ENCODE measurements around the gene LHFPL6.

The LHFPL6 gene

DNA sequence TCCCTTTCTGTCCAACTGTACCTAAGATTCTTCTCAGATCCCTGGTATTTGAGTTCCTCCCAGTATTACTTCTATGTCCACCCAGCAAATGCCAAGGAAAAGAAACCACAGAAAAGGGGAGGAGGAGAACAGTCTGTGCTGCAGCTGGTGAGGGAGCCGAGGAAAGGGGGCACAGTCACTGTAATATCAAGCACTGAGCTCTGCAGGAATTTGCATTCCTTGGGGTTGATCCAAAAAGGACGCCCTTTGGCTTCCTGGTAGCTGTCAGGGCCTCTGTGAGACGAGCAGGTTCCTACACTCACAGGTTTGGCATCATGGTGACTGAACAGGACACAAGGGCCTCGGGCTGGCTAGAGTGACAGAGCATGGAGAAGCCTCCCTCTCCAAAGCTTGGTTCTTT lies 291.4 kb downstream of the LHFPL6 start:
- H3K9me2 ChIP-seq (replicated peaks; ENCODE audit: insufficient read depth, low read length), result no peaks in the 10 kb centered on the region
- H3K4me1 ChIP-seq (ENCODE audit: low read length), result no peaks in the 10 kb centered on the region
- TF ChIP-seq, protein P1, sequence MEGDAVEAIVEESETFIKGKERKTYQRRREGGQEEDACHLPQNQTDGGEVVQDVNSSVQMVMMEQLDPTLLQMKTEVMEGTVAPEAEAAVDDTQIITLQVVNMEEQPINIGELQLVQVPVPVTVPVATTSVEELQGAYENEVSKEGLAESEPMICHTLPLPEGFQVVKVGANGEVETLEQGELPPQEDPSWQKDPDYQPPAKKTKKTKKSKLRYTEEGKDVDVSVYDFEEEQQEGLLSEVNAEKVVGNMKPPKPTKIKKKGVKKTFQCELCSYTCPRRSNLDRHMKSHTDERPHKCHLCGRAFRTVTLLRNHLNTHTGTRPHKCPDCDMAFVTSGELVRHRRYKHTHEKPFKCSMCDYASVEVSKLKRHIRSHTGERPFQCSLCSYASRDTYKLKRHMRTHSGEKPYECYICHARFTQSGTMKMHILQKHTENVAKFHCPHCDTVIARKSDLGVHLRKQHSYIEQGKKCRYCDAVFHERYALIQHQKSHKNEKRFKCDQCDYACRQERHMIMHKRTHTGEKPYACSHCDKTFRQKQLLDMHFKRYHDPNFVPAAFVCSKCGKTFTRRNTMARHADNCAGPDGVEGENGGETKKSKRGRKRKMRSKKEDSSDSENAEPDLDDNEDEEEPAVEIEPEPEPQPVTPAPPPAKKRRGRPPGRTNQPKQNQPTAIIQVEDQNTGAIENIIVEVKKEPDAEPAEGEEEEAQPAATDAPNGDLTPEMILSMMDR (IDR thresholded peaks at IDR 0.05; ENCODE audit: low read length), result no peak
- TF ChIP-seq EZH2phosphoT487 (IDR thresholded peaks at IDR 0.05; ENCODE audit: low read length) (no peak), EZH2 (optimal IDR thresholded peaks at IDR 0.05; ENCODE audit: low read depth, low read length) (no peak)
- no peaks in the 10 kb centered on the region for H3K79me2 ChIP-seq (ENCODE audit: low read length)
- H2AFZ ChIP-seq (ENCODE audit: low read length), result no peak overlapping the region
- no peaks in the 10 kb centered on the region for H3F3A ChIP-seq (ENCODE audit: insufficient read depth, low read length)
- H3K9ac ChIP-seq (ENCODE audit: low read length), result no peak overlapping the region
- no peak overlapping the region for H3K27ac ChIP-seq (ENCODE audit: low read length)
- no peak overlapping the region for H3K4me2 ChIP-seq (ENCODE audit: low read depth, low read length)
- no peak overlapping the region for H3K4me3 ChIP-seq (ENCODE audit: low read length)
- no peaks in the 10 kb centered on the region for H4K20me1 ChIP-seq (ENCODE audit: insufficient read depth, low read length)
- H3K27me3 ChIP-seq (replicated peaks; ENCODE audit: insufficient read depth, low read length), result no peaks in the 10 kb centered on the region
- no peaks in the 10 kb centered on the region for H3K36me3 ChIP-seq (replicated peaks; ENCODE audit: insufficient read depth, low read length)
- no peak for DNase-seq
- H3K9me3 ChIP-seq (replicated peaks; ENCODE audit: insufficient read depth, low read length), result no peaks in the 10 kb centered on the region

DNA sequence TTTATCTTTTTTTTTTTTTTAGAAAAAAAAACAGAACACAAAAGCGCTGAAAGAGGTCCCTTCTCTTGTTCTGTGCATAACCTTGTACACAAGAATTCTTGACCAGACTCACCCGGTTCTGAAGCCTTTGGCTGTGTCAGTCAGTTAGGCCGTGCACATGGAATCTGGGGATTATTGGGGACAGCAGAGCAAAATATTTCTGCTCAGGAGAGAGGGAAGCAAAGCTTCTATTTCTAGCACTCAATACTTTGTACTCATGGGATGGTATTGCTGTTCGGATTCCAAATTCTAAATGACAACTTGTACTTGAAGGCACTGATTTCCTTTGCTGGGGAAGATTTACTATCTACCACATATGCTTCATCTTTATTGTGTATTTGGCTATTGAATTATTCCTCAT lies 292.0 kb downstream of the LHFPL6 start:
- no peaks in the 10 kb centered on the region for H3K9me3 ChIP-seq (replicated peaks; ENCODE audit: insufficient read depth, low read length)
- no peaks in the 10 kb centered on the region for H3K27me3 ChIP-seq (replicated peaks; ENCODE audit: insufficient read depth, low read length)
- TF ChIP-seq EZH2 (optimal IDR thresholded peaks at IDR 0.05; ENCODE audit: low read depth, low read length) (no peak), EZH2phosphoT487 (IDR thresholded peaks at IDR 0.05; ENCODE audit: low read length) (no peak)
- TF ChIP-seq, protein P1 (IDR thresholded peaks at IDR 0.05; ENCODE audit: low read length), result no peak
- no peaks in the 10 kb centered on the region for H3K79me2 ChIP-seq (ENCODE audit: low read length)
- H2AFZ ChIP-seq (ENCODE audit: low read length), result no peak overlapping the region
- no peak overlapping the region for H3K4me3 ChIP-seq (ENCODE audit: low read length)
- H3K4me1 ChIP-seq (ENCODE audit: low read length), result no peaks in the 10 kb centered on the region
- no peaks in the 10 kb centered on the region for H3K9me2 ChIP-seq (replicated peaks; ENCODE audit: insufficient read depth, low read length)
- H4K20me1 ChIP-seq (ENCODE audit: insufficient read depth, low read length), result no peaks in the 10 kb centered on the region
- H3K4me2 ChIP-seq (ENCODE audit: low read depth, low read length), result no peak overlapping the region
- no peak for DNase-seq
- no peak overlapping the region for H3K9ac ChIP-seq (ENCODE audit: low read length)
- H3K36me3 ChIP-seq (replicated peaks; ENCODE audit: insufficient read depth, low read length), result no peaks in the 10 kb centered on the region
- no peaks in the 10 kb centered on the region for H3F3A ChIP-seq (ENCODE audit: insufficient read depth, low read length)
- no peak overlapping the region for H3K27ac ChIP-seq (ENCODE audit: low read length)

DNA sequence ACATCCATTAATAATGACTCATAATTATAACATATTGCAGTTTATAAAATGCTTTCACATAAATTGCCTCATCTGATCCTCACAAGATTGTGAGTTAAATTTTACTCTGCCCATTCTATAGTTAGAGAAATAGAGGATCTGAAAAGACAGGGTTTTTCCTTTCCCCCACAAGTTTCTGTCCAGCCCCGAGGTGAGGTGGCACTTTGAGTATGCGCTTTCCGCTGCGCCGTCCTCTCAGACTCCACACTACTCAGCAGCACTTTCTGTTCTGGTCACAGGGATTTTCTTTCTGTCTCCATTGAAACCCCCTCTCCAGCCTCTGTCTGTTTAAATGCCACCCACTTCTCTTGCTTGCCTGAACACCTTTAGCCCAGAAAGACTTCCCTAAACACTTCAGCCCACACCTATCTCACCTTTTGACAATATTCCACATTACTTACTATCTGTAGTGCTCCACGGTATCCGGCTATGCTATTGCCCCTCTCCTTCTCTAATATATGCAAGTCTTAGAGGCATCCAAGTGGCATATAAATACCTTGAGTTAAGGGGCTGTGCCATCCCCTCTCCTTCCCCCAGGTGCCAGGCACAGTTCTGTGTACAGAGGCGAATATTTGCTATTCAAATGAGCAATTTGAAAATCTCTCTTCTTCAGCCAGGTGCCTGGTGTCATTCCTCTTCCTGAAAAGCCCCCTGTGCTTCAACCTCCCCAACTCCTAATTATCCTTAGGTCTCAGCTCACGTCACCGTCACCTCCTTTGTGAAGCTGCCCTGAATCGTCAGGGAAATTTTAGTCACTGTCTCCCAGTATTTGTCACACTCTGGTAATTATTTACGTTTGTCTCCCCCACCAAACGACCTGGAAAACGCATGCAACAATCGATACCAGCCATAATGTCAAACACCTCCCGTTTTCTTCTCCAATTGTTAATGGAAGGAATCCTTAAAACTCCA lies 296.1 kb downstream of the LHFPL6 start:
- H2AFZ ChIP-seq (ENCODE audit: low read length), result no peak overlapping the region
- H3K9me2 ChIP-seq (replicated peaks; ENCODE audit: insufficient read depth, low read length), result no peaks in the 10 kb centered on the region
- TF ChIP-seq, protein P1 (IDR thresholded peaks at IDR 0.05; ENCODE audit: low read length), result no peak
- TF ChIP-seq EZH2 (optimal IDR thresholded peaks at IDR 0.05; ENCODE audit: low read depth, low read length) (no peak), EZH2phosphoT487 (IDR thresholded peaks at IDR 0.05; ENCODE audit: low read length) (no peak)
- H3K9ac ChIP-seq (ENCODE audit: low read length), result no peak overlapping the region
- H3K27ac ChIP-seq (ENCODE audit: low read length), result no peak overlapping the region
- H3K4me3 ChIP-seq (ENCODE audit: low read length), result no peak overlapping the region
- no peaks in the 10 kb centered on the region for H3K36me3 ChIP-seq (replicated peaks; ENCODE audit: insufficient read depth, low read length)
- H3F3A ChIP-seq (ENCODE audit: insufficient read depth, low read length), result no peaks in the 10 kb centered on the region
- DNase-seq, result no peak
- no peaks in the 10 kb centered on the region for H3K4me1 ChIP-seq (ENCODE audit: low read length)
- H3K4me2 ChIP-seq (ENCODE audit: low read depth, low read length), result no peak overlapping the region
- no peaks in the 10 kb centered on the region for H3K79me2 ChIP-seq (ENCODE audit: low read length)
- no peaks in the 10 kb centered on the region for H3K9me3 ChIP-seq (replicated peaks; ENCODE audit: insufficient read depth, low read length)
- no peaks in the 10 kb centered on the region for H3K27me3 ChIP-seq (replicated peaks; ENCODE audit: insufficient read depth, low read length)
- H4K20me1 ChIP-seq (ENCODE audit: insufficient read depth, low read length), result no peaks in the 10 kb centered on the region

Data from MM.1S (cell line).